ENCODE data around the gene ZNF79. TPM values are rescaled to one million over a fixed set of nuclear protein-coding genes. Genes with fewer than 3 reads are reported as not detected.

ZNF79 gene
- total and polyA plus RNA-seq, 9 of the 15 experiments (the other 6 are each of a cell fraction or from before 2014, with no cell fraction given): 0.62 to 7.0 (median 4.1) TPM

DNA sequence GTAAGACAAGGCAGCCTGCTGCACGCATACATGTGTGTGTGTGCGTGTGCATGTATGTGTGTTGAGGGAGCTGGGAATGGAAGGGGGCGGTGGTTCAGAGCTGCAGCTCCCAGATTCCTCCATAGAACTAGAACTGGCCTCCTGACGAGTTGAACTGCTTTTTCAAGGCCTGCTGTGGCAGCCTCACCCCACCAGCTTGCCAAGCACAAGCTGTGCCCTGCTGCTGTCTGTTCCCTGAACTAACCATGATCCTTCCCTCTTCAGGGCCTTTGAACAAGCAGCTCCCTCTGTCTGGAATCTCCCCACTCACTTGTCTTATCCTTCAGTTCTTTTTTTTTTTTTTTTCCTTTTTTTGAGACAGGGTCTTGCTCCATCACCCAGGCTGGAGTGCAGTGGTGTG lies 49.8 kb downstream of the ZNF79 start:
- H3K4me2 ChIP-seq (ENCODE audit: insufficient read depth, low read length): no peak overlapping the region
- ChIA-PET CTCF (ENCODE audit: low intra/inter-chr PET ratio) (no interaction called here), POLR2A (interaction anchor here (0.6 to 1.2 kb wide), 2 partner anchors 8 to 207 kb away, joined by 4 to 5 read pairs; no protein-coding TSS in a partner anchor)
- no peak overlapping the region for H3K9ac ChIP-seq (ENCODE audit: insufficient read depth in 1 of 2, low read depth in 2 of 2, low read length in 2 of 2)
- H3K9me1 ChIP-seq (ENCODE audit: control insufficient read depth, insufficient read depth, low read length): no peaks in the 10 kb centered on the region
- no peaks in the 10 kb centered on the region for H3K79me2 ChIP-seq (ENCODE audit: control insufficient read depth, insufficient read depth, low read length)
- H3K9me3 ChIP-seq (replicated peaks; ENCODE audit: control insufficient read depth, insufficient read depth, low read depth, low read length): no peaks in the 10 kb centered on the region
- H3K27ac ChIP-seq (ENCODE audit: extremely low read depth, low read depth, low read length): no peak overlapping the region
- no TSS peak for BruUV-seq (replicated peaks)
- intact Hi-C loops (cut with micrococcal nuclease): no loop called here
- no peak for TF ChIP-seq NR1H2 (CRISPR knock-in tag; IDR thresholded peaks at IDR 0.05)
- no peak for TF ChIP-seq CBX2 (IDR thresholded peaks at IDR 0.05; ENCODE audit: insufficient read depth, low read length, poor library complexity, severe bottlenecking)
- TF ChIP-seq, protein P1, sequence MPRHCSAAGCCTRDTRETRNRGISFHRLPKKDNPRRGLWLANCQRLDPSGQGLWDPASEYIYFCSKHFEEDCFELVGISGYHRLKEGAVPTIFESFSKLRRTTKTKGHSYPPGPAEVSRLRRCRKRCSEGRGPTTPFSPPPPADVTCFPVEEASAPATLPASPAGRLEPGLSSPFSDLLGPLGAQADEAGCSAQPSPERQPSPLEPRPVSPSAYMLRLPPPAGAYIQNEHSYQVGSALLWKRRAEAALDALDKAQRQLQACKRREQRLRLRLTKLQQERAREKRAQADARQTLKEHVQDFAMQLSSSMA (CRISPR knock-in tag; IDR thresholded peaks at IDR 0.05): no peak
- TF ChIP-seq SRF (CRISPR knock-in tag; IDR thresholded peaks at IDR 0.05): no peak
- TF ChIP-seq, protein P2, sequence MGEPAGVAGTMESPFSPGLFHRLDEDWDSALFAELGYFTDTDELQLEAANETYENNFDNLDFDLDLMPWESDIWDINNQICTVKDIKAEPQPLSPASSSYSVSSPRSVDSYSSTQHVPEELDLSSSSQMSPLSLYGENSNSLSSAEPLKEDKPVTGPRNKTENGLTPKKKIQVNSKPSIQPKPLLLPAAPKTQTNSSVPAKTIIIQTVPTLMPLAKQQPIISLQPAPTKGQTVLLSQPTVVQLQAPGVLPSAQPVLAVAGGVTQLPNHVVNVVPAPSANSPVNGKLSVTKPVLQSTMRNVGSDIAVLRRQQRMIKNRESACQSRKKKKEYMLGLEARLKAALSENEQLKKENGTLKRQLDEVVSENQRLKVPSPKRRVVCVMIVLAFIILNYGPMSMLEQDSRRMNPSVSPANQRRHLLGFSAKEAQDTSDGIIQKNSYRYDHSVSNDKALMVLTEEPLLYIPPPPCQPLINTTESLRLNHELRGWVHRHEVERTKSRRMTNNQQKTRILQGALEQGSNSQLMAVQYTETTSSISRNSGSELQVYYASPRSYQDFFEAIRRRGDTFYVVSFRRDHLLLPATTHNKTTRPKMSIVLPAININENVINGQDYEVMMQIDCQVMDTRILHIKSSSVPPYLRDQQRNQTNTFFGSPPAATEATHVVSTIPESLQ (CRISPR knock-in tag; IDR thresholded peaks at IDR 0.05): no peak
- no peak for TF ChIP-seq TEAD4 (IDR thresholded peaks at IDR 0.05; ENCODE audit: low read length)
- TF ChIP-seq TEAD4 (CRISPR knock-in tag; IDR thresholded peaks at IDR 0.05; ENCODE audit: borderline replicate concordance): no peak
- H3K36me3 ChIP-seq (ENCODE audit: control insufficient read depth, insufficient read depth, low read length): peaks cover 18% of the 10 kb centered on the region; the same call in 1 of the 3 replicates
- H3K27me3 ChIP-seq (ENCODE audit: control insufficient read depth in 2 of 2, insufficient read depth in 2 of 2, low read length in 2 of 2): no peaks in the 10 kb centered on the region
- H3K4me3 ChIP-seq: no peak overlapping the region
- no peak overlapping the region for H2AFZ ChIP-seq (ENCODE audit: low read depth, low read length)
- no peak for DNase-seq (ENCODE audit: extremely low read depth in 1 of 4, low spot score in 3 of 4)
- H4K20me1 ChIP-seq (replicated peaks; ENCODE audit: control insufficient read depth, insufficient read depth, low read length): no peaks in the 10 kb centered on the region
- WGBS (ENCODE audit: insufficient coverage, low coverage, missing lambda C conversion rate): 72% methylated on average over 3 of the region's 4 CpGs
- no peak for ATAC-seq
- in situ Hi-C loops (cut with MboI): no loop called here
- H3K4me1 ChIP-seq (replicated peaks in 1 of 2; ENCODE audit: control insufficient read depth in 2 of 2, insufficient read depth in 2 of 2, low read length in 2 of 2): no peaks in the 10 kb centered on the region
- no peak for FAIRE-seq
